ENCODE data around the gene P2RY6. TPM values are rescaled to one million over a fixed set of nuclear protein-coding genes. Genes with fewer than 3 reads are reported as not detected.

The P2RY6 gene
- total and polyA plus RNA-seq, 5 donors from 2014 or later: not detected

GRCh38 chr11:73340164-73340563, 68.0 kb downstream of the P2RY6 start:
- DNase-seq (no peak), ATAC-seq (ENCODE audit: low read depth in 2 of 2) (no peak)
- Mint-ChIP-seq H3K9me3 (peaks cover 0 to 3% (median 0%) of the 10 kb centered on the region in 7 donors), H3K27me3 (peaks cover 9% of the 10 kb centered on the region), H3K4me3 (no peak overlapping the region), H3K27ac (no peak overlapping the region), H3K36me3 (no peaks in the 10 kb centered on the region), H3K4me1 (no peaks in the 10 kb centered on the region)
- no peaks in the 10 kb centered on the region for H3K9me3 ChIP-seq (ENCODE audit: control insufficient read depth in 2 of 2, low read length in 2 of 2)
- H3K27ac ChIP-seq (ENCODE audit: insufficient read depth, low read length, poor library complexity, severe bottlenecking): no peak overlapping the region
- no peaks in the 10 kb centered on the region for H3K4me1 ChIP-seq (ENCODE audit: control insufficient read depth, insufficient read depth, low read length, poor library complexity, severe bottlenecking)
- H3K4me3 ChIP-seq (ENCODE audit: low read depth, low read length): no peak overlapping the region
- H3K27me3 ChIP-seq (ENCODE audit: control insufficient read depth, insufficient read depth, low read length): no peaks in the 10 kb centered on the region
- H3K36me3 ChIP-seq (ENCODE audit: control insufficient read depth, insufficient read depth, low read length): no peaks in the 10 kb centered on the region

DNA sequence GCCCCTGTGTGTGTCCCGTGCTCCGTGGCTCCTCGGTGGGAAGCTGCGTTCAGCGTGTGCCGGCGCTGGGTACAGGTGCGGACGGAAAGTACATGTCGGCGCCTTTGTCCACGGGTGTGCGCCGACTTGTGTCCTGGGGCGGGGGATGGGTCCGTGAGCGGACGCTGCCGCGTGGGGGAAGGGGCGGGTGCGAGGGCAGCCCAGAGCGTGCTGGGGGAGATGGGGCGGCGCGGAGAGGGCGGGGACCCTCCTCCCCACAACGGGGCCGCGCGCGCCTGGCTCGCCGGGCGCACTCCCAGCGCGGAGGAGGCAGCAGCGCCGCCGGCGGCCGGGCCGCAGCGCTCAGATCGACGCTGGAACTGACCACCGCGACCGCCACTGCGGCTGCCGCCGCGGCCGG, 70.5 kb downstream of the P2RY6 start:
- H3K4me3 ChIP-seq (ENCODE audit: low read depth, low read length): no peak overlapping the region
- H3K27me3 ChIP-seq (ENCODE audit: control insufficient read depth, insufficient read depth, low read length): no peaks in the 10 kb centered on the region
- peaks cover 0 to 3% (median 0%) of the 10 kb centered on the region in 7 donors for H3K9me3 Mint-ChIP-seq
- H3K4me3 Mint-ChIP-seq: no peak overlapping the region
- peaks cover 12% of the 10 kb centered on the region for H3K27me3 Mint-ChIP-seq
- no peaks in the 10 kb centered on the region for H3K9me3 ChIP-seq (ENCODE audit: control insufficient read depth in 2 of 2, low read length in 2 of 2)
- no peaks in the 10 kb centered on the region for H3K4me1 Mint-ChIP-seq
- DNase-seq: no peak
- no peaks in the 10 kb centered on the region for H3K4me1 ChIP-seq (ENCODE audit: control insufficient read depth, insufficient read depth, low read length, poor library complexity, severe bottlenecking)
- H3K36me3 Mint-ChIP-seq: no peaks in the 10 kb centered on the region
- no peak overlapping the region for H3K27ac ChIP-seq (ENCODE audit: insufficient read depth, low read length, poor library complexity, severe bottlenecking)
- no peaks in the 10 kb centered on the region for H3K36me3 ChIP-seq (ENCODE audit: control insufficient read depth, insufficient read depth, low read length)
- no peak for ATAC-seq (ENCODE audit: low read depth in 2 of 2)
- H3K27ac Mint-ChIP-seq: no peak overlapping the region

GRCh38 chr11:73343076-73343873, 71.1 kb downstream of the P2RY6 start:
- ATAC-seq (ENCODE audit: low read depth in 2 of 2) (no peak), DNase-seq (no peak)
- H3K27ac Mint-ChIP-seq: no peak overlapping the region
- Histone ChIP-seq H3K27me3 (ENCODE audit: control insufficient read depth, insufficient read depth, low read length) (no peaks in the 10 kb centered on the region), H3K4me3 (ENCODE audit: low read depth, low read length) (no peak overlapping the region), H3K9me3 (ENCODE audit: control insufficient read depth in 2 of 2, low read length in 2 of 2) (no peaks in the 10 kb centered on the region), H3K27ac (ENCODE audit: insufficient read depth, low read length, poor library complexity, severe bottlenecking) (no peak overlapping the region), H3K36me3 (ENCODE audit: control insufficient read depth, insufficient read depth, low read length) (no peaks in the 10 kb centered on the region), H3K4me1 (ENCODE audit: control insufficient read depth, insufficient read depth, low read length, poor library complexity, severe bottlenecking) (no peaks in the 10 kb centered on the region)
- H3K36me3 Mint-ChIP-seq: no peaks in the 10 kb centered on the region
- peaks cover 9% of the 10 kb centered on the region for H3K27me3 Mint-ChIP-seq
- no peak overlapping the region for H3K4me3 Mint-ChIP-seq
- H3K4me1 Mint-ChIP-seq: no peaks in the 10 kb centered on the region
- peaks cover 0 to 3% (median 0%) of the 10 kb centered on the region in 7 donors for H3K9me3 Mint-ChIP-seq

DNA sequence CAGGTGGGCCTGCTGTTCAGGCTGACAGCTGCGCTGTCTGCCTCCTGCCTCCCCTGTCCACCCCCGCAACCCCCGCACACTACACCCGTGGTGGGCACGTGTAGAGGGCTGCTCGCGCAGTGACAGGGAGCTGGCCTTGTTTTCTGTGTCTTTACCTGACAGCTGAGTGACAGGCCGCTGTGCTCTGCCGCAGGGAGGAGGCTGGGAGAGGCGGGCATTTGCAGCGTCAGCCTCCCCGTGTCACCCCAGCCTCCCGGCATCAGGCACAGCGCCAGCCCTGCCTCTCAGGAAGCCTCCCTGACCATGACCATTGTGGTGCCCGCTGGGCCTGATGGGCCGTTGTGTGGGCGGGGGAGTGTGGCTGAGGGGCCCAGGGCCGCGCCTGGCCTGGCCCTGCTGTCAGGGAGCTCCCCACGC, 72.1 kb downstream of the P2RY6 start:
- Mint-ChIP-seq H3K9me3 (peaks cover 0 to 3% (median 0%) of the 10 kb centered on the region in 7 donors), H3K36me3 (no peaks in the 10 kb centered on the region)

DNA sequence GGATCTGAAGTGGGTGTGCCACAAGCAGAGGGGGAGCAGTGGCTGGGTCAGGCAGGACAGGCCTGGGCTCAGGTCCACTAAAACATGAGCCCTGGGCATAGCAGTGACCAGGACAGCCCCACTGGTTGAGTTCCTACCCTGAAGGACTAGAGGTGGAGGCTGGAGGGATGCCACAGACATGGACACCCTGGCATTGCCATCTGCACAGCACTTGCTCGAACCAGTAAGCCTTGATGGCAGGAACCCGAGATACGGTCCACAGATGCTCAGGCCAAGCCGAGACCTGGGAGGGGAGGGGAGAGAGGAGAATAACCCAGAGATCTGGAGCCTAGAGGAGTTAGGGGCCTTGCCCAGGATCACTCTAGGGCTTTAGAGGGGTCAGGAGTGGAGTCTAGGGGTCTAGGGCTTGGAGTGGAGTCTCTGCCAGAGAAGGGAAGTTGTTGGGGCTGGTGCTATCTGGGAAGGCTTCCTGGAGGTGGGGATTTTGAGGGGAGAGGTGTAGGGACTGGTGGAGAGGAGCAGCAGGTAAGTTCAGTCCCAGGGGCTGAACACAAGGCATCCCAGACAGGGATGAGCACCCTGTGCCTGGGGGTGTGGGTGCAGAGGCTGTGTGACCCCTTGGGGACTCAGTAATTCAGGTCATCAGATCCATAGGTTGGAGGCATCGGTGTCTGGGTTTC, 73.5 kb downstream of the P2RY6 start:
- Histone ChIP-seq H3K36me3 (ENCODE audit: control insufficient read depth, insufficient read depth, low read length) (no peaks in the 10 kb centered on the region), H3K27ac (ENCODE audit: insufficient read depth, low read length, poor library complexity, severe bottlenecking) (no peak overlapping the region), H3K4me1 (ENCODE audit: control insufficient read depth, insufficient read depth, low read length, poor library complexity, severe bottlenecking) (no peaks in the 10 kb centered on the region), H3K4me3 (ENCODE audit: low read depth, low read length) (no peak overlapping the region), H3K27me3 (ENCODE audit: control insufficient read depth, insufficient read depth, low read length) (no peaks in the 10 kb centered on the region), H3K9me3 (ENCODE audit: control insufficient read depth in 2 of 2, low read length in 2 of 2) (no peaks in the 10 kb centered on the region)
- Mint-ChIP-seq H3K4me1 (peaks cover 0 to 4% (median 0%) of the 10 kb centered on the region in 4 donors), H3K27ac (no peak overlapping the region), H3K27me3 (peaks cover 9% of the 10 kb centered on the region), H3K9me3 (peaks cover 0 to 3% (median 0%) of the 10 kb centered on the region in 7 donors), H3K36me3 (no peaks in the 10 kb centered on the region), H3K4me3 (no peak overlapping the region)
- ATAC-seq (ENCODE audit: low read depth in 2 of 2): no peak
- no peak for DNase-seq

More for the DNA sequence above, 72.1 kb downstream of the P2RY6 start:
- peaks cover 9% of the 10 kb centered on the region for H3K27me3 Mint-ChIP-seq
- Histone ChIP-seq H3K36me3 (ENCODE audit: control insufficient read depth, insufficient read depth, low read length) (no peaks in the 10 kb centered on the region), H3K9me3 (ENCODE audit: control insufficient read depth in 2 of 2, low read length in 2 of 2) (no peaks in the 10 kb centered on the region), H3K4me3 (ENCODE audit: low read depth, low read length) (no peak overlapping the region), H3K27ac (ENCODE audit: insufficient read depth, low read length, poor library complexity, severe bottlenecking) (no peak overlapping the region), H3K27me3 (ENCODE audit: control insufficient read depth, insufficient read depth, low read length) (no peaks in the 10 kb centered on the region), H3K4me1 (ENCODE audit: control insufficient read depth, insufficient read depth, low read length, poor library complexity, severe bottlenecking) (no peaks in the 10 kb centered on the region)
- ATAC-seq (ENCODE audit: low read depth in 2 of 2): no peak
- H3K4me3 Mint-ChIP-seq: no peak overlapping the region
- H3K4me1 Mint-ChIP-seq: no peaks in the 10 kb centered on the region
- no peak overlapping the region for H3K27ac Mint-ChIP-seq
- DNase-seq: no peak

GRCh38 chr11:73346186-73346935, 74.2 kb downstream of the P2RY6 start:
- no peaks in the 10 kb centered on the region for H3K9me3 ChIP-seq (ENCODE audit: control insufficient read depth in 2 of 2, low read length in 2 of 2)
- no peaks in the 10 kb centered on the region for H3K36me3 Mint-ChIP-seq
- H3K9me3 Mint-ChIP-seq: peaks cover 0 to 2% (median 0%) of the 10 kb centered on the region in 7 donors
- no peaks in the 10 kb centered on the region for H3K4me1 ChIP-seq (ENCODE audit: control insufficient read depth, insufficient read depth, low read length, poor library complexity, severe bottlenecking)
- DNase-seq (no peak), ATAC-seq (ENCODE audit: low read depth in 2 of 2) (no peak)
- H3K4me3 Mint-ChIP-seq: no peak overlapping the region
- no peak overlapping the region for H3K27ac ChIP-seq (ENCODE audit: insufficient read depth, low read length, poor library complexity, severe bottlenecking)
- no peak overlapping the region for H3K27ac Mint-ChIP-seq
- no peaks in the 10 kb centered on the region for H3K36me3 ChIP-seq (ENCODE audit: control insufficient read depth, insufficient read depth, low read length)
- no peaks in the 10 kb centered on the region for H3K27me3 ChIP-seq (ENCODE audit: control insufficient read depth, insufficient read depth, low read length)
- peaks cover 13% of the 10 kb centered on the region for H3K27me3 Mint-ChIP-seq
- no peak overlapping the region for H3K4me3 ChIP-seq (ENCODE audit: low read depth, low read length)
- peaks cover 0 to 8% (median 5%) of the 10 kb centered on the region in 4 donors for H3K4me1 Mint-ChIP-seq

- H3K4me3 ChIP-seq (ENCODE audit: low read depth, low read length): no peak overlapping the region
- no peak overlapping the region for H3K27ac ChIP-seq (ENCODE audit: insufficient read depth, low read length, poor library complexity, severe bottlenecking)
- no peak for DNase-seq
- Mint-ChIP-seq H3K4me3 (no peak overlapping the region), H3K36me3 (no peaks in the 10 kb centered on the region), H3K9me3 (no peaks in the 10 kb centered on the region), H3K27me3 (peaks cover 13% of the 10 kb centered on the region), H3K27ac (no peak overlapping the region), H3K4me1 (peaks cover 0 to 9% (median 5%) of the 10 kb centered on the region in 4 donors)
- no peaks in the 10 kb centered on the region for H3K9me3 ChIP-seq (ENCODE audit: control insufficient read depth in 2 of 2, low read length in 2 of 2)
- no peaks in the 10 kb centered on the region for H3K4me1 ChIP-seq (ENCODE audit: control insufficient read depth, insufficient read depth, low read length, poor library complexity, severe bottlenecking)
- no peak for ATAC-seq (ENCODE audit: low read depth in 2 of 2)
- no peaks in the 10 kb centered on the region for H3K27me3 ChIP-seq (ENCODE audit: control insufficient read depth, insufficient read depth, low read length)
- no peaks in the 10 kb centered on the region for H3K36me3 ChIP-seq (ENCODE audit: control insufficient read depth, insufficient read depth, low read length)
Measured at GRCh38 chr11:73347067-73347466, 74.9 kb downstream of the P2RY6 start.
